Measurements from ENCODE around the gene AKAP12. TPM values are rescaled to one million over a fixed set of nuclear protein-coding genes. Genes with fewer than 3 reads are reported as not detected.
A peak's percentile ranks its signal among the peaks of the same experiment; 100 is the strongest.

AKAP12 gene
- total RNA-seq, 1 donor from 2014 or later, result 736 TPM

DNA sequence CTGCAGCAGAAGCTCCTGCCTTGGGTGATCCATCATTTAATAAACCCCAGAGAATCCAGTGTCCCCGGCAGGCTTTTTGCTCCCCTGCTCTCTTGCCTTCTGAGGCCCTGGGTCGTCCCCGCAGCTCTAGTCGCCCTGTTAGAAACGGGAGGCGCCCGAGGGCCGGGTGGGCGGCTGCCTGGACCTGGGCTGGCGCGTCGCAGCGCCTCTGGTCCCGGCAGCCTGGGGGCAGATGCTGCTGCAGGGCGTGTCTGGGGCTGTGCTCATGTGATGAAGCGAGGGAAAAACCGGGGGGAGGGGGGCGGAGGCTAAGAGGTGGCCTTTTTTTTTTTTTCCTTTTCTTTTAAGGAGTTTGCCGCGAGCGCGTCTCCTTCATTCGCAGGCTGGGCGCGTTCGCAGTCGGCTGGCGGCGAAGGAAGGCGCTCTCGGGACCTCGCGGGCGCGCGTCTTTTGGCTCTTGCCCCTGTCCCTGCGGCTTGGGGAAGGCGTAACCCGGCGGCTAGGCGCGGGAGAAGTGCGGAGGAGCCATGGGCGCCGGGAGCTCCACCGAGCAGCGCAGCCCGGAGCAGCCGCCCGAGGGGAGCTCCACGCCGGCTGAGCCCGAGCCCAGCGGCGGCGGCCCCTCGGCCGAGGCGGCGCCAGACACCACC lies 394 bp downstream of the AKAP12 start:
- TF ChIP-seq CTCF (IDR thresholded peaks at IDR 0.05; ENCODE audit: unreplicated experiment), result no peak
- DNase-seq (ENCODE audit: low spot score in 2 of 2, unreplicated experiment in 2 of 2), result peak; percentile 87
- no peaks in the 10 kb centered on the region for H3K9me3 Mint-ChIP-seq
- H3K4me1 Mint-ChIP-seq, result peaks cover 41% of the 10 kb centered on the region
- no peaks in the 10 kb centered on the region for H3K27me3 Mint-ChIP-seq (ENCODE audit: low read depth)
- H3K4me3 Mint-ChIP-seq, result peak overlapping the region; percentile 100
- peak overlapping the region; percentile 100 for H3K27ac Mint-ChIP-seq
- H3K36me3 Mint-ChIP-seq, result peaks cover 17% of the 10 kb centered on the region

GRCh38 chr6:151240791-151241642 lies 1.2 kb downstream of the AKAP12 start:
- H3K27me3 Mint-ChIP-seq (ENCODE audit: low read depth), result no peaks in the 10 kb centered on the region
- H3K4me3 Mint-ChIP-seq, result peak overlapping the region; percentile 89
- no peaks in the 10 kb centered on the region for H3K9me3 Mint-ChIP-seq
- peaks cover 17% of the 10 kb centered on the region for H3K36me3 Mint-ChIP-seq
- TF ChIP-seq CTCF (IDR thresholded peaks at IDR 0.05; ENCODE audit: unreplicated experiment), result no peak
- peaks cover 46% of the 10 kb centered on the region for H3K4me1 Mint-ChIP-seq
- peak overlapping the region; percentile 96 for H3K27ac Mint-ChIP-seq
- DNase-seq (ENCODE audit: low spot score in 2 of 2, unreplicated experiment in 2 of 2), result peak; percentile 21 to 58

DNA sequence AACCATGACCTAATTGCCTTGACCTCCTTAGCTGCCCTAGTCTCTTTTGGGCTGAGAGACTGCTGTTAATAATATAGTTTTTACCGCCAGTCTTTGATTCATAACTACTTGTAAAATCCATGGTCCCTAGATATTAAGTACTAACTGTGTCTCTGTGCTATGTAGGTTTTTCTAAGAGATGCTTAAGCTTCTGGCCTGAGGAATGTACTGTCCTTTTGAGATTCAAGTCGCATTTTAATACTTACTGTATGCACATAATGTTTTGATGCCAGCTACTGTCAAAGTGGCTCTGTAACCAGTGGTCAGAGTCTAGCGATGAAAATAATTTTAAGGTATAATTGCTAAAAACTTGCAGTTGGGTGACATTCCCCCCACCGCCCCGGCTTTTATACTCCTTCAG lies 2.1 kb downstream of the AKAP12 start:
- DNase-seq (ENCODE audit: low spot score in 2 of 2, unreplicated experiment in 2 of 2), result no peak
- Mint-ChIP-seq H3K4me1 (peaks cover 46% of the 10 kb centered on the region), H3K27me3 (ENCODE audit: low read depth) (no peaks in the 10 kb centered on the region), H3K4me3 (peak overlapping the region; percentile 89), H3K9me3 (no peaks in the 10 kb centered on the region), H3K36me3 (peaks cover 20% of the 10 kb centered on the region), H3K27ac (peak overlapping the region; percentile 96)
- no peak for TF ChIP-seq CTCF (IDR thresholded peaks at IDR 0.05; ENCODE audit: unreplicated experiment)

GRCh38 chr6:151242420-151242861 lies 2.7 kb downstream of the AKAP12 start:
- Mint-ChIP-seq H3K27me3 (ENCODE audit: low read depth) (no peaks in the 10 kb centered on the region), H3K4me3 (peak overlapping the region; percentile 89), H3K36me3 (peaks cover 20% of the 10 kb centered on the region), H3K4me1 (peaks cover 49% of the 10 kb centered on the region), H3K27ac (peak overlapping the region; percentile 96), H3K9me3 (no peaks in the 10 kb centered on the region)
- TF ChIP-seq CTCF (IDR thresholded peaks at IDR 0.05; ENCODE audit: unreplicated experiment), result no peak
- peak in 1 of 2 experiments; percentile 50 for DNase-seq (ENCODE audit: low spot score in 2 of 2, unreplicated experiment in 2 of 2)

DNA sequence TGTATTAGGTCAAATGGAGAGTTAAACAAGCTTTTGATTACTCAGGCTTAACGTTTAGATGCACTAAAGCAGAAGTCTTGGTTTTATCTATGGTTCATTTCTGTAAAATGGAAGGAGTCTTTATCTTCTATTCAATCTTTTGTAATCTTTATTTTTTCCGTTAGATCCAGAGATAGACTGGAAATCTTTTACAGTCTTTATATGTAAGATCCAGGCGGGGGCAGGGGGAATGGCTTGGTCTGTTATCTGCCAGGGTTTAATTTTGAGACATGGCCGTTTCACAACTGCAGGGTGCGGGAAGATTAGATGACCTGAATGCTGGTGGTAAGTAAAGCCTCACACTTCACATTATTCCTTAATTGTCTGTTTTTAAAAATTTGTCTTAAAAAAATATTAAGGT lies 3.7 kb downstream of the AKAP12 start:
- Mint-ChIP-seq H3K4me3 (peak overlapping the region; percentile 89), H3K36me3 (peaks cover 26% of the 10 kb centered on the region), H3K9me3 (no peaks in the 10 kb centered on the region), H3K27ac (peak overlapping the region; percentile 96), H3K27me3 (ENCODE audit: low read depth) (no peaks in the 10 kb centered on the region), H3K4me1 (peaks cover 59% of the 10 kb centered on the region)
- no peak for TF ChIP-seq CTCF (IDR thresholded peaks at IDR 0.05; ENCODE audit: unreplicated experiment)
- no peak for DNase-seq (ENCODE audit: low spot score in 2 of 2, unreplicated experiment in 2 of 2)
